Stimulated activated CD4-positive, alpha-beta T cell treated with anti-CD3 and anti-CD28 coated beads, TNF-alpha, amount 100 ng/mL, for 4 hours (primary cell): ENCODE results near the gene RBFOX2.
"Not testable (repeated sequence)": the region's sequence is repeated elsewhere in the genome, so short reads cannot be mapped to it uniquely, and the experiment has no call there.

ENCODE experiments used
- DNase-seq, 3 experiments: peaks; one replicate each; pipeline ENCODE4 v3.0.0-alpha.2; 2020; ENCODE audit warnings: low read depth in 3 of 3

Gene RBFOX2

DNA sequence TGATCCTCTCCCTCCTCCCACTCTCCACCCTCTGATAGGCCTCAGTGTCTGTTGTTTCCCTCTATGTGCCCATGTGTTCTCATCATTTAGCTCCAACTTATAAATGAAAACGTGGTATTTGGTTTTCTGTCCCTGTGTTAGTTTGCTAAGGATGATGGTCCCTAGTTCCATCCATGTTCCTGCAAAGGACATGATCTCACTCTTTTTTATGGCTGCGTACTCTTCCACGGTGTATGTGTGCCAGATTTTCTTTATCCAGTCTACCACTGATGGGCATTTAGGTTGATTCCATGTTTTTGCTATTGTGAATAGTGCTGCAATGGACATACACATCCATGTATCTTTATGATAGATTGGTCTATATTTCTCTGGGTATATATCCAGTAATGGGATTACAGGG is 15.9 kb upstream of the RBFOX2 start:
- DNase-seq, result not testable (repeated sequence)

DNA sequence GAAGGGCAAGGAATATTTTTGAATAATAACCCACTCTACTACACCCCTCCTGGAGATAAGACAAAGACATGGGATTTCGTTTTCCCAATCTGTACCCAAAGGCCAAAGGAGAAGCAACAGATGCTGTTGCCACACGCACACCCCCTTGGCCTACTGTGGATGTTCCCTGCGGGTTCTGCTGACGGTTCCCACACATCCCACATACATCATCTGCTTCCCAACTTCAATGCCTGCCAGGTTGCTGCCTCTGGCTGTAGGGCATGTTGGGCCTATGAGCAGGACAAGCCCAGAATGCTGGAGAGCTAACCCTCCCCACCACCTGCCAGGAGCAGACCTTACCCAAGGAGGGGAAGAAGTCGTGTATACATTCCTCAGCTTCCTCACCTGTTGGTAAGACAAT is 13.6 kb upstream of the RBFOX2 start:
- DNase-seq, result no peak

DNA sequence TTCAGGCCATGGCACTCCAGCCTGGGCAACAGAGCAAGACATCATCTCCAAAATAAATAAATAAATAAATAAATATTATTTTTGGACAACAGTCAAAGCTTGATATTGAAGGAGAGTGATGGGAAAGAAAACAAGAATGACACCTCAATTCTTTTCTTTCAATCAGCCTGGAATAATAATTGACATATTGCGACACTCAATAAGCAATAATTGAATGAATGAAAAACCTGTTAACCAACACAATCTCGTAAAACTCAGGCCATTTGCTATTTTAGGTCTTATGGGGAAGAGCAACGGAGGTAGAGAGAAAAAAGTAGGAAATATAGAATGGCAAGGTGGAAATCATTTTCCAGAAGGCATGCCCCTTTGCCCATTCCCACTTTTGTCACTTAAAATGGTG is 10.5 kb upstream of the RBFOX2 start:
- DNase-seq, result no peak

DNA sequence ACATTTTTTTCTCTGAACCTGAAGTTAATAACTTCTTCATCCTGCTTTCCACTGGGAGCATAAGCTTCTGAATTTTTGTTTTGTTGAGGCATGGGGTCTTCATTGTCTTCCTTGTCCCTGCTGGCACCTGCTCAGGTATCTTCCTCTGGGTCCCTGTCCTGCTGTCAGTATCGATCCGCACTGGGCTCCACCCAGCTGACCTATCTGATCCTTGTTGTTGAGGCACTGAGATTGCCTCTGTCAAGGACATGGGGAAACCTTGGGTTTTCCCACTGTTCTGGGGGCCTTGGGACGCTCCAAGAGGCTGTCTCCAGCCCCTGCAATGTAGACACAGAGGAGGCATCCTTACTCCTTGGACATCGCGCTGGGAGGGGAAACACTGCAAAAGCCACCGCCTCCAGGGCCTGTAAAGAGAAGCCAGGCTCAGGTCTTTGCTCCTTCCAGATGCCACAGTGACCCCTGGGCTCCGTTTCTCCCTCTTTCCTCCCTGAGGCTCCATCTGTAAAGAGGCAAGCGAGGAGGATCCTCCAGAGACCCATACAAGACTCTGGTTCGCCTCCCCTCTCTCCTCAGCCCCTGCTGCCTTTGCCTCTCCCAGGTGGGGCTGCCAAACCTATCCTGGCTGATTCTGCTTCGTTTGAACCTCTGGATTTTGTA is 8.6 kb upstream of the RBFOX2 start:
- DNase-seq, result no peak

DNA sequence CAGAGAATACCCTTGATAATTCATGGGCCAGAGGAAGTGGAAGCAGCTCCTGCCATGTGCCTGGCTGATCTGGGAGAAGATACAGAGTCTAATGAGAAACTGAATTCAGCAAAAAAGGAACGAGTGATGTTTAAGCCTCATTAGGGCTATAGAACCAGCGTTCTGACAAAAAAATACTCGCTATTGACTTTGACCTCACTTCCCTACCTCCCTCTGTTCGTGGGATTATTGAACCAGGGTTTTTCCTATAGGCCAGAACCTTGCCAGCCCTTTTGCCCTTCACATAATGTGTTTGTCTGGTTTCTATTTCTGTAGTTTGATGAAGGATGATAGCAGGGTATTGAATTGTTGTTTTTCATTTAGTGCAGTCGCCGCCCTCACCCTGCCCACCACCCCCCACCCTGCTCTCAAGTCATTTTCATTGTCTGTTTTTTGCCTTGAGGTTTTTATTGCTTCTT is 7.6 kb upstream of the RBFOX2 start:
- no peak for DNase-seq

DNA sequence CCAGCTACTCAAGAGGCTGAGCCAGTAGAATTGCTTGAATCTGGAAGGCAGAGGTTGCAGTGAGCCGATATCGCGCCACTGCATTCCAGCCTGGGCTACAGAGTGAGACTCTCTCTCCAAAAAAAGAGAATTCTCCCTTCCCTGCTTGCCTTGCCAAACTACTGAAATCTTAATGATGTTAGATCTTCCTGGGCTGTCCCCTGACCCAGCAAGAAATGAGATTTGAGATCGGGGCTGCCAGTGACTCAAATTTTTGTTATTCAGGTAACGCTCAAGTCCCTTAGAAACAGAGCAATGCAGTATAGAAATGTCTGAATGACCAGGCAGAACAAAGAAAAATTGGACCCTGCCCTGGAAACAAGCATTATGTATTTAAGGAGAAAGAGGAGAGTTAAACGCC is 4.0 kb upstream of the RBFOX2 start:
- no peak for DNase-seq

DNA sequence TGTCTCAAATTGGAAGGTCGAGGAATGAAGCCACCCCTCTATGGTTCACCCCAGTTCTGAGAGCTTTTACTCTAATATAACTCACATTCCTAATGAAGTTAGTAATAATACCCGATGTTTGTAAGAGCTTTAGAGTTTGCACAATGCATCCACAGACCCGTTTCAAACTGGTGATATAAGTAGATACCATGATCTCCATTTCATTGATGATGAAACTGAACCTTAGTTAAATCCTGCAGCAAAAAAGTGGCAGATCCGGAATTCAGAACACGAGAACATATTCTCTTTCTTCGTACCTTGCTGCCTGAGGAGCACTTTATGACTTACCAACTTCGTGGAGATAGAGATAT is 757 bp upstream of the RBFOX2 start:
- no peak for DNase-seq

DNA sequence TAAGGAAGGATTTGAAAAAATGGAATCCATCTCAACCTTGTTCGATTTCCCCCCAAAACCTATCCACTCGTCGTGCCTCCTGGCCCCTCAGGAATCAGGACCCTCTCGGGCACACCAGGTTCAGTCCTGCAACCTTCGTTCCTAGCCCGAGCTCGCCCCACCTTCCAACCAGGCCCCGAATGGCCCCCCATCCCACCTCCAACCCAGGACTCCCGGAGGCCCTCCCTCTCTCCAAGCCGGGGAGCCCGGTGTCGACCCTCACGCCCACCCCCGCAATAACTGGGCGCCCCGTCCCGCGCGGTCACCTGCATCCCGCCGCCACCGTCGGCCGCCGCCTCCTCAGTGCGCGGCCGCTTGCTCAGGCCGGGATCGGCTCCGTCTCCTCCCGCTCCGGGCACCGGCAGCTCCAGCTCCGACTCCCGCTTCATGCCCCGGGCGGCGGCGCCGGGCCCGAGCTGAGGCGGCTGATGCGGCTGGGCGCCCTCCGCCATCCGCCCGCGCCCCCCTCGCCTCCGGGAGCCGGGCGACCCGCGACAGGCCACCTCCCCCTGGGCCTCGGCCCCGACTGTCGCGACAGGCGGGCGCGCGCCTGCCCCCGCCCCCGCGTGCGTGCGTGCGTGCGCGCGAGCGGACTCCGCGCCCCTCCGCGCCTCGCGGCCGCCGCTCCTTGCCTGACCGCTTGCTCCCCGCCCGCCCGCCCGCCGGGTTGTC is 534 bp downstream of the RBFOX2 start:
- peak in 1 of 3 experiments; percentile 8 for DNase-seq

DNA sequence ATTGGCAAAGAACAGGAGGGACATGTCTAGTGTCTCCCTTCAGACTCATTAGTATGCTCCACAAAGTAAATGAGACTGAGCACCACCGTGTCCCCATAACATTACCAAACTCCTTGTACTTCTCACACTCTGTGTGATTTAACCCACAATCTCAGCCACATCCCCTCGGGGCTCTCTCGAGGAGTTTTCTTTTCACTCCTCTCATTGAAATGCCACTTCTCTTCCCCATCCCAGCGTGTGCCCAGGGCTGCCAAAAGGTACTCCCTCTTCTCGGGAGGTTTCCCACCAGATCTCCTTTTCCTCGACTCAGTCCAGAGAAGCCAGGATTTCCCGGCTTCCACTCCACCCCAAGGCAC is 1.1 kb downstream of the RBFOX2 start:
- DNase-seq, result no peak

DNA sequence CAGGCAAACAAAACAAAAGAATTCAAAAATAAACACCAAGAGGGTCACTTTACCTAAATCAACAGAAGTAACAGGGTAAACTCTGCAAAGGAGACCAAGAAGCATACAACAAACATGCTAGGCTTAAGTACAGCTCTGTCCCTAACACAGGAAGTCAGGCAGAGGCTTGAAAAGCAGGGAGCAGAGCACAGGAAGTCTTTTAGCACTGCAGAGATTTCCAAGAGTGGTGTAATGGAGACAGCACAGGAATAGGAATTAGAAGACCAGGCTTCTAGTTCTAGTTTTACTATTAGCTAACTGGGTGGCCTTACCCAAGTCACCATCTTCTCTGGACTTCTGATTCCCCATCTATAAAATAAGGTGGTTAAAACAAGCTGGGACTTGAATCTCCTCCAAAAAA is 1.9 kb downstream of the RBFOX2 start:
- no peak for DNase-seq

DNA sequence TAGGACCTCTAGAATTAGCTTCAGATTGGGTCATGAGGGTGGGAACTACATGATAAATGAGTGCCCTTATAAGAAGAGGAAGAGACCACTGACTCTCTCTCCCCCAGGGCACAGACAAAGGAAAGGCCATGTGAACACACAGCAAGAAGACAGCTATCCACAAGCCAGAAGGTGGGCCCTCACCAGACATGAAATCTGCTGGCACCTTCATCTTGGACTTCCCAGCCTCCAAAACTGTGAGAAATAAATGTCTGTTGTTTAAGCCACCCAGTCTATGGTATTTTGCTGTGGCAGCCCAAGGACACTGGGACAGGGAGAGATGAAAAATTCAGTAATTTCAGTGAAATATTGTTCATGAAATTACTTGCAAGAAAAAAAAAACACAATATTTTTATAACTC is 5.9 kb downstream of the RBFOX2 start:
- no peak for DNase-seq

DNA sequence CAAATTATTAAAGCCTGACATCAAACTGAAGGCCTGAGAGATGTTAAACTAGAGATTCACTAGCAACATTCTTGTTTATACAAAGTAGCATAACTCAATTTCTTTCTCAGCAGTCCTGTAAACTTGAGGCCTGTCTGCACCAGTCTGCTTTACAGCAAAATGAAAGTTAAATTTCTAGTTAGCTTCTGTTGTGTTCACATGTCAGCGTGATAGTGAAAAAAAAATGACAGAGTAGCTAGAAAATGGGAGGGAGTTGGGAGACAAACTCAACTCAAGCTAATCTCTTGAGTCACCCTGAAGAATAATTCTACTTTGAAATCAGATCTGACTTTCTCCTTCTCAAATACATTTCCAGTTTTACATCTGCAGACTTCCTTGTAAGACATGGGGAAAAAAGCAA is 6.5 kb downstream of the RBFOX2 start:
- DNase-seq, result no peak

DNA sequence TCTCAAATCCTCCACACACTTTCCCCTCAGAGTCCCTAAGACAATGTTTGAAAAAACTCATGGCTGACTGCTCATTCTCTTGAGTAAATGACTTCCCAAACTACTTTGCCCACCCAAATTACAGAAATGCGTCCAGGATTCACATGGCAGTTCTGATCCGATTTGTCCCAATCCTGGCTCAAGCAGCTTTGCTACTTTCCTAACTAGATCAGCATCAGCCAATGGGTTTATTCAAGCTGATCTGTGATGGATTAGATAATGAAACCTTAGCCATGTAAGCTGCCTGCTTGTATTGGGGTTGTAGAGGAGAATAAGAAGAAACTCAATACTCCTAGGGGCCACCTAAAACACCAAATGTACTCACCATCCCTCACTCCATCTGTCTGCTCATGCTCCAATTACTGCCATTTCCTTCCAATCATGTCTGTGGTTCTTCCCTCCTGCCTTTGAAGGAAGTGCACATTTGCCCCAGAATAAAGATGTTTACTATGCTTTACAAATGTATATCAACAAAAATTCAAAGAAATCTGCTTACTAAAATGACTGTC is 6.9 kb downstream of the RBFOX2 start:
- DNase-seq, result no peak

DNA sequence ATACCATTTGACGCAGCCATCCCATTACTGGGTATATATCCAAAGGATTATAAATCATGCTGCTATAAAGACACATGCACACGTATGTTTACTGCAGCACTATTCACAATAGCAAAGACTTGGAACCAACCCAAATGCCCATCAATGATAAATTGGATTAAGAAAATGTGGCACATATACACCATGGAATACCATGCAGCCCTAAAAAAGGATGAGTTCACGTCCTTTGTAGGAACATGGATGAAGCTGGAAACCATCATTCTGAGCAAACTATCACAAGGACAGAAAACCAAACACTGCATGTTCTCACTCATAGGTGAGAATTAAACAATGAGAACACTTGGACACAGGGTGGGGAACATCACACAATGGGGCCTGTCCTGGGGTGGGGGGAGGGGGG is 7.8 kb downstream of the RBFOX2 start:
- DNase-seq, result not testable (repeated sequence)

DNA sequence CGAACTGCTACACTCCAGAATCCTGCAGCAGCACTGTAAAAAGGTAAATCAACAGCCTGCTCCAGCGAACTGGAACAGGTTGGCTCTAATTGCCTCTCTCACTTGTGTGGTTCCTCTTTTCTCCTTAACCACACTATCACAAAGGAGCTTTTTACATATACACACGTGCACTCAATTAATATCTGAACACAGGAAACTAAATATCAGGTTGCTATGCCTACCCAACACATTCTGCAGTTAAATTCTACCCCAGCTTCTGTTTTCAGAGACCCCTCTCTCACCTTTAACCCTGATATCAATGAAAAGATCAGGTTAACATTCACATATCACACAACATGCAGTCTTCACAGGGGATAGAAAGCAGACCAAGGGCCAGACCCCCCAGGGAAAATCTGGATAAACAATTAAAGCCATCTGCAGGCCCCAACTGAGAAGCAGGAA is 11.0 kb downstream of the RBFOX2 start:
- DNase-seq, result no peak

DNA sequence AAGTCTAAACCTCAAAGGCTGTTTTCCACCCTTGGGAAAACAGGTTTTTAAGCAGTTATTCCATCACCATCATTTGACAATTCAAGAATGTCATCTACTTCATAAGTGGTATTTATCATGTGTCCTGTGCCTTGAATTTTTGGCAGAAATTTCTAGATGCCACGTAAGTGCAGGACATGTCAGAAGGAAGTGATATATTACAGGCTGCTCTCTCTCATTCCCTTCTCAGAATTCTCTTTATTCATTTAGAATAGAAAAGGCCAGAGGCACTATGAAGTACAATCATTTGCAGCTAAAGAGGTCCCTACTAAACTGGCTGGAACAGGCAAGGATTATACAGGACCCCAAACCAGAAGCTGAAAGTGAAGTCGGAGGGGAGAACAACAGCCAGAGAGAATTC is 11.9 kb downstream of the RBFOX2 start:
- no peak for DNase-seq

DNA sequence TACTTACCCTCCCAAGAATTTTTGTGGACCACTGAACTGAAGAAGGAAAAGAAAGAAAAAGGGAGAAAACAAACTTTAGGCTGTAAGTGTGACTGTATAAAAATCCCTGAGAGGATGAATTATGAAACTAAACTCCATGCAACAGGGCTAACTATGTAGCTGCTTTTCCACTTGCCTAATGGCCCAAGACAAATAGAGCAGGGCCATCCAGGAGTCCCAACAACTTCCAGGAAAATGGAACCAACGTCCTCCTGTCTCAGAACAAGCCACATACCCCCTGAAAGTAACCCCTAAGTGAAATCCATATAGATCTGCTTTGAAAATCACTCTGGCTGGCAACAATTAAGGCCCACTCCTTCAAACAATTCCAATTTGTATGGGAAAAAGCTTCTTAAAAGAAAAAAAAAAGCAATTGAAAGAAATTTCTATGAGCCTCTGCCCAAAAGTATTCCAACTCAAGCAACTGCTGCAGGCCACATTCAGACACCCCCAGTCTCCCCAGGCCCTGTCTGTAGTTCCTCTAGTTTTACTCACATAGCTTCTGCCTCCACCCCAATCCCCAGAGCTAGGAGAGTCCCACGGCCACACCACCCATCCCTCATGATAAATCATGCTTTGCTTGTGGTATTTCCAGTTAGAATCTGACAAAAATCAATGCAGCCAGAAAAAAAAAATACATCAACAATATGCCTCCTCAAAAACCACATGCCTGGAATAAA is 12.7 kb downstream of the RBFOX2 start:
- no peak for DNase-seq

DNA sequence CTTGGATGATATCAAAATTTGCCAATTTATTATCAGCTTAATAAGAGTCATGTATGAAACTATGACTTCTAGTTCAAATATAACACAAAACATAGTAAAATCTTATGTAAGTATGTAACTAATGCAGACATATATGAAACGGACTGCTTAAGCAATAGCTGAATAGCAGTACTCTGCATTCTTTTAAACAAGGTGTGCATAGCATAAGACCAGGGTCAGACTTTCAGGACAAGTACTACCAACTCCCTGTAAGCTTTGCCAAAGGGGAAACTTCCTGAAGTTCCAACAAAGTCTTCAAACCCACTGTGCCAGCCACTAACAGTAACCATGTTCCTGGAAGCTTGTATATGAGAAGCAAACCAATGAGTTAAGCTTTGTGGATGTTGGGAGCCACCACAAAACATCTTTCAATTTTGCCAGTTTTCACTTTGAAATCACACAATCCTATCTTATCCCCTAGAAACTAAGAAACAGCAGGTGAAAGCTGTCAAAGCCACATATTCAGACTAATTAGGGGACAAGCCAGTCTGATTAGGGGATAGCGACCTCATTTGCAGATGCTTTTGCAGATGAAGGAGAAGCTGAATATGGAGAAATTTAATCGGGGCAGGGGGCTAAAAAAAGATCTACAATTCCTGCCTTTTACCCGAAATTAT is 13.3 kb downstream of the RBFOX2 start:
- no peak for DNase-seq

DNA sequence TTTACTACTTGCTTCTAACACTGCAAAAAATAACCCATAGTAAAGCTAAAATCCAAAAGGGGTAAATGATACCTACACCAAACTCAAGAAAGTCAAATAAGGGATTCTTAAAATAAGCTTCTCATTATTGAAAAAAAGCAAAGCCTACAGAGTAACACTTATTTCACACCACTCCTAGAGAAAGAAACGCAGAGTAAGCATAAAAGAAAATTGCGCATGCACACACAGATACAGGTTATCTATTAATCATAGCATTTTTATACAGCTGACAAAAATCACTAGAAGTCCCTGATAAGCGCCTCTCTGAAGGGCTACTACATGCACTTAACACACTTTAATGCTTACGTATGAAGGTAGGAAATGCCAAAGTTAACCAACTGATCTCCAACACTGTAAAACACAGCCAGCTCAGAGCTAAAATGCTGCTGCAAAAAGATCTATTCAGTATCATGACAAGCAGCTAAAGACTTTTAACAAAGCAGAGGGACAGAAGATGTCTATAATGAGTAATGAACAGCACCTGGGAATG is 14.0 kb downstream of the RBFOX2 start:
- no peak for DNase-seq

DNA sequence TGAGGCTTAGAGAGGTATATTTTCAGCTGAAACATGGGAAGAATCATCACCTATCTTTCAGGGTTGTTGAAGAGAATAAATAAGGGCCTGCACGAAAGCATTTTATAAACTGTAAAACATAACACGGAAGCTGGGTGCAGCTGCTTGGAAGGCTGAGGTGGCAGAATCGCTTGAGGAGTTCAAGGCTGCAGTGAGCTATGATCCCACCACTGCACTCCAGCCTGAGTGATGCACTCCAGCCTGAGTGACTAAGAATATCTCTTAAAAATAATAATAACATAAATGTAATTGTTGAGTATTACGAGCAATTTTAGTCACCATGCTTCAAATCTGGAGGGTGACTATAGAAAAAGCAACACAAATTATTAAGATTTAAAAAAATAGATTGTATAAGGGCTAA is 16.3 kb downstream of the RBFOX2 start:
- DNase-seq, result no peak

DNA sequence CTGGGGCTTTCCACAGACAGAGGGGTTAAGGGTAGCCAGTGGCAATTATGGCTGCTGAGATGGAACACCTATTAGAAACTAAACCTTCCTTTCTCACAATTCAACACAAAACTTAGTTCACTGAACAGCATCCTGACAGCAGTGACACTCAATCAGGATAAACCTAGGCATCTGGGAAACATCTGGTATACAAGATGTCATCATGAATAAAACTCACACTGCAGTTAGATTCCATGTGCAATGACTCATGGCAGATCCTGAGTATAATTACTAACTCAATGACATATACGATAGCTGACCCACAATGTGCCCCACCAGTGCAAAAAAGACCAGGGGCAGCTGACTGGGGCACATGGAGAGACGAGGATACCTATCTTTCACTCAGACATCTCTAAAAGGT is 17.7 kb downstream of the RBFOX2 start:
- no peak for DNase-seq

DNA sequence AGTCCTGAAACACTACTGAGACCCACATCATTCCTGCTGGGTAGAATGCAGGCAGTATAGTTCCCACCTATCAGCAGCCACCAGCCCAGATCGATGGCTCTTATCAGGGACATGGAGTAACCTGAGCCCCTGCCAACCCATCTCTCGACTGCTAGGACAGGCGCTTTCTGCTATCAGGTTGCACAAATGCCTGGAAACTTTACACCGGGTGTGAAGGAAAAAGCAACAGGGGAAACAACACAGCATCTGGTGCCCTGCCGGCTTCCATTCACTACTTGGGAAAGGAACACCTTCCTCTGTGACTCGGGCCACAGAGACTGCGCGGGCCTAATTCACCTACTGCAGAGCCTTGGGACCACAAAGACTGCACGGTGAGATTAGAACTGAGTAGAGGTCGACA is 18.5 kb downstream of the RBFOX2 start:
- no peak for DNase-seq
